Loucy (cell line): ENCODE results near the gene GRK6.

Source experiments
- CTCF ChIP-seq: fragments of 200-600 bp; sonication (generic); conservative IDR thresholded peaks from 2 replicates; pipeline ENCODE4 v1.5.1; 2014; ENCODE audit warnings: mild to moderate bottlenecking, antibody characterized with exemption, low read length
- EZH2phosphoT487 ChIP-seq: fragments of 200-600 bp; IDR thresholded peaks from 2 replicates; pipeline ENCODE4 v1.6.1; 2018; ENCODE audit warnings: antibody characterized with exemption, mild to moderate bottlenecking, moderate library complexity, borderline replicate concordance

GRCh38 chr5:177487975-177488374 is 61.5 kb downstream of the GRK6 start:
- TF ChIP-seq CTCF: no peak
- TF ChIP-seq EZH2phosphoT487: no peak
